ENCODE measurements around the gene REC8. TPM values are rescaled to one million over a fixed set of nuclear protein-coding genes. Genes with fewer than 3 reads are reported as not detected.

The REC8 gene
- total and polyA plus RNA-seq, 2 of the 13 experiments (the other 11 are each of a cell fraction or from before 2014, with no cell fraction given) = 3.4 to 14.7 TPM

GRCh38 chr14:24138396-24139271, 33.2 kb upstream of the REC8 start (continued):
- no peak for TF ChIP-seq ATF4 (CRISPR knock-in tag; IDR thresholded peaks at IDR 0.05)
- peak; percentile 61; the same call in 1 of the 2 replicates for TF ChIP-seq GPN1 (CRISPR knock-in tag; IDR thresholded peaks at IDR 0.05; ENCODE audit: borderline replicate concordance)
- TF ChIP-seq GABPB1 (CRISPR knock-in tag; IDR thresholded peaks at IDR 0.05) = 0 out of 2 replicates have a peak, but pooled peaks have one; percentile 17
- no peak for TF ChIP-seq SRSF4 (IDR thresholded peaks at IDR 0.05; ENCODE audit: low read depth, low read length, poor library complexity, severe bottlenecking)
- TF ChIP-seq ZNF687 (CRISPR knock-in tag; IDR thresholded peaks at IDR 0.05) = peak; percentile 72
- peak; percentile 58; the same call in 1 of the 2 replicates for TF ChIP-seq ZNF772 (CRISPR knock-in tag; IDR thresholded peaks at IDR 0.05)
- peak; percentile 19; the same call in 1 of the 2 replicates for TF ChIP-seq KMT2A (CRISPR knock-in tag; IDR thresholded peaks at IDR 0.05)
- TF ChIP-seq MTA1 (CRISPR knock-in tag; IDR thresholded peaks at IDR 0.05; ENCODE audit: borderline replicate concordance) = peak; percentile 49; the same call in 1 of the 2 replicates
- TF ChIP-seq ZNF33B (CRISPR knock-in tag; IDR thresholded peaks at IDR 0.05) = 0 out of 2 replicates have a peak, but pooled peaks have one; percentile 35
- peak; percentile 64; the same call in 1 of the 2 replicates for TF ChIP-seq ZFX (CRISPR knock-in tag; IDR thresholded peaks at IDR 0.05; ENCODE audit: low read depth)
- TF ChIP-seq IKZF4 (CRISPR knock-in tag; IDR thresholded peaks at IDR 0.05; ENCODE audit: borderline replicate concordance, low read depth, not compliant biosample characterization) = peak; percentile 79
- TF ChIP-seq NR2F1 (CRISPR knock-in tag; IDR thresholded peaks at IDR 0.05) = peak in 1 of 2 experiments; percentile 44; a peak in 1 of 4 replicates
- TF ChIP-seq NFKBIZ (CRISPR knock-in tag; IDR thresholded peaks at IDR 0.05) = no peak
- no peak for TF ChIP-seq ZNF556 (CRISPR knock-in tag; IDR thresholded peaks at IDR 0.05; ENCODE audit: borderline replicate concordance)
- TF ChIP-seq MNT (IDR thresholded peaks at IDR 0.05) = peak; percentile 35; the same call in 1 of the 2 replicates
- TF ChIP-seq POLR2G (IDR thresholded peaks at IDR 0.05; ENCODE audit: low read depth, low read length) = peak; percentile 31; the same call in 1 of the 2 replicates
- TF ChIP-seq AKAP8 (CRISPR knock-in tag; IDR thresholded peaks at IDR 0.05) = 0 out of 2 replicates have a peak, but pooled peaks have one; percentile 13
- 0 out of 2 replicates have a peak, but pooled peaks have one; percentile 17 for TF ChIP-seq TBX2 (CRISPR knock-in tag; IDR thresholded peaks at IDR 0.05; ENCODE audit: borderline replicate concordance)
- TF ChIP-seq NR0B2 (CRISPR knock-in tag; IDR thresholded peaks at IDR 0.05) = 0 out of 2 replicates have a peak, but pooled peaks have one; percentile 55

All from HepG2 (cell line).